Measurements from ENCODE around the gene DGKI.

DGKI gene

DNA sequence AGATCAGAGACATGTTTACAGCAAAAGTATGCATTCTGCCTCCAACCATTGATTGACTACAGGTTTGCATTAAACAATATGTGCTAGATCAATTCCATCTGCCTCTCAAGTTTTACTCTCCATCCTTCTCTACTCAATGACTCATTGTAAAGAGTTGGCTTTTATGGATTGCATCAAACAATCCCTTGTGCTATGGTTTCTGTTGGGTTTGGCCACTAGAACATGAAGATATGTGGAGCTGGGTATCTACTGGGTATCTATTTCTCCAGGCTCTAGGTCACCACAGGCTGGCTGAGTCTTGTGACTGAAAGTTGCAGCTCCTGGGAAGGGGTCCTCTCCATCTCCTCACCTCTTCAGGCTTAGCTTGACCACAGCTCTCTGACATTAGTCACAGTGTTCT, 204.7 kb downstream of the DGKI start:
- no peaks in the 10 kb centered on the region for H3K79me2 ChIP-seq (ENCODE audit: insufficient read depth, low read length)
- H3K4me1 ChIP-seq (ENCODE audit: insufficient read depth, low read length, severe bottlenecking), result no peaks in the 10 kb centered on the region
- no peaks in the 10 kb centered on the region for H4K20me1 ChIP-seq (ENCODE audit: insufficient read depth, low read length)
- no peaks in the 10 kb centered on the region for H3K9me2 ChIP-seq (ENCODE audit: low read depth, low read length)
- no peak for TF ChIP-seq EZH2 (IDR thresholded peaks at IDR 0.05; ENCODE audit: borderline replicate concordance, low read length)
- no peak for TF ChIP-seq CTCF (IDR thresholded peaks at IDR 0.05; ENCODE audit: low read length)
- H3K9ac ChIP-seq (ENCODE audit: low read length), result no peak overlapping the region
- no peaks in the 10 kb centered on the region for H3K27me3 ChIP-seq (ENCODE audit: insufficient read depth, low read length)
- H2AFZ ChIP-seq (ENCODE audit: low read length), result no peak overlapping the region
- H3K36me3 ChIP-seq (ENCODE audit: insufficient read depth, low read length), result no peaks in the 10 kb centered on the region
- no peaks in the 10 kb centered on the region for H3K9me3 ChIP-seq (ENCODE audit: low read length)
- no peak overlapping the region for H3K27ac ChIP-seq (ENCODE audit: low read depth, low read length, poor library complexity, severe bottlenecking)
- H3F3A ChIP-seq (ENCODE audit: insufficient read depth, low read length), result no peaks in the 10 kb centered on the region
- H3K4me2 ChIP-seq (ENCODE audit: low read length), result no peak overlapping the region
- no peak overlapping the region for H3K4me3 ChIP-seq (ENCODE audit: low read depth, low read length, poor library complexity, severe bottlenecking)

DNA sequence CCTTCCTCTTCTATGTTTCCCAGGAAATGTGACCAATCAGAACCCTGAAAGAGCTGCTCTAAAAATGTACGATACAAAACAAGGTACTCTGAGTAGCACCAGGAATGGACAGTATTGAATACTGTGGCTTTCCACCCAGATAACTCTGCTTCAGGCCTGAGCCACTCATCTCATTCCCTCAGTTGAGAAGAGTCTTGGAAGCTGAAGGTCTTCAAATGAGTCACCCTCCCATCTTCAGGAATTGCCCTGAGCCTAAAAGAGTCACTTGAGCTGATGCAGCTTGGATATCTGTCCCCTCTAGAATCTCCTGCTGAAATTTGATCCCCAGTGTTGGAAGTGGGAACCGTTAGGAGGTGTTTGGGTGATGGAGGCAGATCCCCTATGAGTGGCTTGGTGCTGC, 210.4 kb downstream of the DGKI start:
- Histone ChIP-seq H4K20me1 (ENCODE audit: insufficient read depth, low read length) (no peaks in the 10 kb centered on the region), H3K4me2 (ENCODE audit: low read length) (no peak overlapping the region), H3K79me2 (ENCODE audit: insufficient read depth, low read length) (no peaks in the 10 kb centered on the region), H3K27me3 (ENCODE audit: insufficient read depth, low read length) (no peaks in the 10 kb centered on the region), H3K4me3 (ENCODE audit: low read depth, low read length, poor library complexity, severe bottlenecking) (no peak overlapping the region), H3K36me3 (ENCODE audit: insufficient read depth, low read length) (no peaks in the 10 kb centered on the region), H3K9me2 (ENCODE audit: low read depth, low read length) (no peaks in the 10 kb centered on the region), H3K4me1 (ENCODE audit: insufficient read depth, low read length, severe bottlenecking) (no peaks in the 10 kb centered on the region), H3K9ac (ENCODE audit: low read length) (no peak overlapping the region), H3F3A (ENCODE audit: insufficient read depth, low read length) (no peaks in the 10 kb centered on the region), H3K9me3 (ENCODE audit: low read length) (no peaks in the 10 kb centered on the region), H3K27ac (ENCODE audit: low read depth, low read length, poor library complexity, severe bottlenecking) (no peak overlapping the region), H2AFZ (ENCODE audit: low read length) (no peak overlapping the region)
- no peak for TF ChIP-seq CTCF (IDR thresholded peaks at IDR 0.05; ENCODE audit: low read length)
- no peak for TF ChIP-seq EZH2 (IDR thresholded peaks at IDR 0.05; ENCODE audit: borderline replicate concordance, low read length)

GRCh38 chr7:137635874-137636273, 210.9 kb downstream of the DGKI start:
- H3K36me3 ChIP-seq (ENCODE audit: insufficient read depth, low read length), result no peaks in the 10 kb centered on the region
- no peaks in the 10 kb centered on the region for H3F3A ChIP-seq (ENCODE audit: insufficient read depth, low read length)
- no peak overlapping the region for H3K9ac ChIP-seq (ENCODE audit: low read length)
- no peaks in the 10 kb centered on the region for H3K27me3 ChIP-seq (ENCODE audit: insufficient read depth, low read length)
- no peak overlapping the region for H3K4me3 ChIP-seq (ENCODE audit: low read depth, low read length, poor library complexity, severe bottlenecking)
- no peaks in the 10 kb centered on the region for H3K4me1 ChIP-seq (ENCODE audit: insufficient read depth, low read length, severe bottlenecking)
- H3K79me2 ChIP-seq (ENCODE audit: insufficient read depth, low read length), result no peaks in the 10 kb centered on the region
- H4K20me1 ChIP-seq (ENCODE audit: insufficient read depth, low read length), result no peaks in the 10 kb centered on the region
- H3K4me2 ChIP-seq (ENCODE audit: low read length), result no peak overlapping the region
- no peak overlapping the region for H3K27ac ChIP-seq (ENCODE audit: low read depth, low read length, poor library complexity, severe bottlenecking)
- no peak for TF ChIP-seq CTCF (IDR thresholded peaks at IDR 0.05; ENCODE audit: low read length)
- no peak for TF ChIP-seq EZH2 (IDR thresholded peaks at IDR 0.05; ENCODE audit: borderline replicate concordance, low read length)
- H3K9me3 ChIP-seq (ENCODE audit: low read length), result no peaks in the 10 kb centered on the region
- no peaks in the 10 kb centered on the region for H3K9me2 ChIP-seq (ENCODE audit: low read depth, low read length)
- H2AFZ ChIP-seq (ENCODE audit: low read length), result no peak overlapping the region
